Breast epithelium (tissue), 3 donors: ENCODE results near the gene FASTK.

Experiments
- POLR2A ChIP-seq: fragments of 450-650 bp; IDR thresholded peaks from one replicate; pipeline ENCODE4 v1.6.1; 2016; ENCODE audit warnings: antibody characterized with exemption, mild to moderate bottlenecking, moderate library complexity
- POLR2AphosphoS5 ChIP-seq, 3 donors: sonication (generic); formaldehyde crosslinking; IDR thresholded peaks; one replicate each; pipeline ENCODE4 v1.6.1; 2017; ENCODE audit warnings: antibody characterized with exemption in 3 of 3
- TF ChIP-seq, protein P1 (sequence below), 3 donors: fragments of 450-650 bp; IDR thresholded peaks; one replicate each; pipeline ENCODE4 v1.5.1; 2016 to 2017; ENCODE audit warnings: antibody characterized with exemption in 3 of 3, mild to moderate bottlenecking in 3 of 3, moderate library complexity in 3 of 3

DNA sequence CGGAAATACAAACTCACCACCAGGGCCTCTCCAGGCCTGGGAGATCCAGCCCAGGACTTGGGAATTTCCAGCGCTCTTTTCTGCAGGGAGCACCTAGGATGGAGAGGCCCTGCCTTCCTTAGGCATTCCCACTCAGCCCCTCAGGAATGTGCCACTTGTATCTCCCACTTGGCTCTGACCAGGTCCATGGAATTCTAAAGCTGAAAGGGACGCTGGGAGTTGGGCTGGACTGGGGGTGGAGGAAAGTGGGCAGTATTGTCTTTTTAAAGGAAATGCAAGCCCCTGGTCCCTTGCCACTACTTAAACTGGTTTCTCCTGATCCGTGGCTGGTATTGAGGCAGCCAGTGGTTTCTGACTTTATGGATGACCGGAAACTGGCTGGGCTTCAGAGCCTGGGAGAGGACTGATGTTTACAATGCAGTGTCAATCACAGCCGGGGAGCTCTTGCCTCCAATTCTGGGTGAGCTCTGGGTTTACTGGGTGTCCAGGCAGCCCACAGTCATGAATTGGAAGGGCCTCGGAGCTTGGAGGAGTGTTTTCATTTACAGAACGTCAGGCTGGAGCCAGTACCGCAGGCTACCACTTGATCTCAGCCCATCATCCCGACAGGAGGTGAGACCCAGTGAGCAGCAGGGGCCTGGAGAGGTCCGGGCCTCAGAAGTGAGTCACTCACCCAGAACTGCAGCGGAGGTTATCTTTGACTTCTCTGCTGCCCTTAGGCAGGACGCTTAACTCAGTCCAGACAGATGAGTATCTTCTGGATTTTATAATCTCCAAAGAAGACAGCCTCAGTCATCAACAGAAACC lies 32.9 kb upstream of the FASTK start:
- TF ChIP-seq, protein P1, sequence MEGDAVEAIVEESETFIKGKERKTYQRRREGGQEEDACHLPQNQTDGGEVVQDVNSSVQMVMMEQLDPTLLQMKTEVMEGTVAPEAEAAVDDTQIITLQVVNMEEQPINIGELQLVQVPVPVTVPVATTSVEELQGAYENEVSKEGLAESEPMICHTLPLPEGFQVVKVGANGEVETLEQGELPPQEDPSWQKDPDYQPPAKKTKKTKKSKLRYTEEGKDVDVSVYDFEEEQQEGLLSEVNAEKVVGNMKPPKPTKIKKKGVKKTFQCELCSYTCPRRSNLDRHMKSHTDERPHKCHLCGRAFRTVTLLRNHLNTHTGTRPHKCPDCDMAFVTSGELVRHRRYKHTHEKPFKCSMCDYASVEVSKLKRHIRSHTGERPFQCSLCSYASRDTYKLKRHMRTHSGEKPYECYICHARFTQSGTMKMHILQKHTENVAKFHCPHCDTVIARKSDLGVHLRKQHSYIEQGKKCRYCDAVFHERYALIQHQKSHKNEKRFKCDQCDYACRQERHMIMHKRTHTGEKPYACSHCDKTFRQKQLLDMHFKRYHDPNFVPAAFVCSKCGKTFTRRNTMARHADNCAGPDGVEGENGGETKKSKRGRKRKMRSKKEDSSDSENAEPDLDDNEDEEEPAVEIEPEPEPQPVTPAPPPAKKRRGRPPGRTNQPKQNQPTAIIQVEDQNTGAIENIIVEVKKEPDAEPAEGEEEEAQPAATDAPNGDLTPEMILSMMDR (IDR thresholded peaks at IDR 0.05) = peak in 1 of 3 donors; percentile 28
- no peak for TF ChIP-seq POLR2A
- TF ChIP-seq POLR2AphosphoS5 (IDR thresholded peaks at IDR 0.05) = no peak
